GM19455 (cell line): ENCODE results near the gene NHERF2.
"Not testable (repeated sequence)": the region's sequence is repeated elsewhere in the genome, so short reads cannot be mapped to it uniquely, and the experiment has no call there.

Experiments used
- ATAC-seq: cut with Tn5 transposase; IDR thresholded peaks from one replicate; pipeline ENCODE4 v1.9.1; 2021; ENCODE audit not compliant: unreplicated experiment

NHERF2 gene

DNA sequence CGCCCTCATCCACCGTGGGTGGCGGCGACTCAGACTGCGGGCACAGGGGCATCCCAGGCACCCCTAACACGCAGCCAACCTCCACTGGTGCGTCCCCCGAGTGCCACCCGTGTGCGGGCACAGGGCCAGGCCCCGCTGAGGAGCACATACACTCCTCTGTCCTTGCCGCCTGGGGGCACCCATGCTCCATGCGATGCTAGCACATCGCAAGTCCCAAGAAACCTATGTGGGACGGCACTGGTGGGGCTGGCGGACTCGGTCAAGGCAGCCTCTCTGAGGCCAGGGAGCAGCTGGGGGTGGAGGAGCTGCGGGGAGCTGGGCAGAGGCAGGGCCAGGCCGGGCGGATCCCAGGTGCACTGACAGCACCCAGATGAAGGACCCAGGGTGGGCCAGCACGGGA lies 21.1 kb upstream of the NHERF2 start:
- no peak for ATAC-seq

DNA sequence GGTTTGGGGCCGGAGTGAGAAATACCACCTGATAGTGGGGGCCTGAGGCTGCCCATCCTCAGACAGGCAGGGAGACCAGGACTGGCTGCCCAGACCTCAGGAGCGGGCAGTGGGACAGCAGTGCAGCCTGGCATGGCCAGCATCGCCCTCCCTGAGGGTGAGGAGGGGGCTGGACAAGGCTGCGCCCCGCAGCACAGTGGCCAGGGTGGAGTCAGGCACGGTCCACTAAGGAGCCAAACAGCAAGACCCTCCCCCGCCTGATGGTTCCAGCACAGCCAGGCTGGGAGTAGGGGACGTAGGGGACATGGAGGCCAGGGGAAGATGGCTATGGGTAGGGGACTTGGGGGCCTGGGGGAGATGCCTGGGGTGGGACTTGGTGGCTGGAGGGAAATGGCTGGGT lies 20.4 kb upstream of the NHERF2 start:
- ATAC-seq: no peak

DNA sequence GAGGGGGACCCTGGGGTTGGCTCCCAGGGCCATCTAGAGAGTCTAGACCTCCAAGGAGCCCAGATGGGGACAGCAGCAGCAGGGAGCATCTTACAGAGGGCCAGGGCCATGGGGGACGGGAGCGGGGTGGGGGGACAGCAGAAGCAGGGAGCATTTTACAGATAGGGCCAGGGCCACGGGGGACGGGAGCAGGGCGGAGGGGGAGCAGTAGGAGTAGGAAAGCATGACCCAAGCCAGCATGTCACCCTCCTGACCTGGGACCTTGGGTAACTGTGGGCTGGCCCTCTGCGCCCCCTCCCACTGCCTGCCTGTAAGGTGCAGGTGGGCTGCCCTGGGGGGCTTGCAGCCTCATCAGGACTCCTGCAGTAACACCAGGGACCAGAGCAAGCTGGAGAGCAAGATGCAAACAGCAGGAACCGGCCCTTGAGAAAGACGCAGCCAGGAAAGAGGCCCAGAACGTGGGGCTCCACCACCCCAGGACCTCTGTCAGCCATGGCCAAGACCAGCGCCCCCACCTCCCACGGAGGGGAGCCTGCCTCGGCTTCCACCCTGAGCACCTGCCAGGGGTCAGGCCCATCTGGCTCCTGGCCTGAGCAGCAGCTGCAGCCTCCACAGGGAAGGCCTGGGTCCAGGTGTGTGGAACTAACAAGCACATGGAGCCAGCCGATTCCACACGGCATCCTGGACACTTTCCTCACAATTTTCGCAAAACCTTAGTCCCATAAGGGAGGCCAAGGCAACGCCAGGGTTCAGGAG lies 19.4 kb upstream of the NHERF2 start:
- no peak for ATAC-seq

- ATAC-seq: no peak
These were observed 18.6 kb upstream of the NHERF2 start for GRCh38 chr16:2008009-2008526.

DNA sequence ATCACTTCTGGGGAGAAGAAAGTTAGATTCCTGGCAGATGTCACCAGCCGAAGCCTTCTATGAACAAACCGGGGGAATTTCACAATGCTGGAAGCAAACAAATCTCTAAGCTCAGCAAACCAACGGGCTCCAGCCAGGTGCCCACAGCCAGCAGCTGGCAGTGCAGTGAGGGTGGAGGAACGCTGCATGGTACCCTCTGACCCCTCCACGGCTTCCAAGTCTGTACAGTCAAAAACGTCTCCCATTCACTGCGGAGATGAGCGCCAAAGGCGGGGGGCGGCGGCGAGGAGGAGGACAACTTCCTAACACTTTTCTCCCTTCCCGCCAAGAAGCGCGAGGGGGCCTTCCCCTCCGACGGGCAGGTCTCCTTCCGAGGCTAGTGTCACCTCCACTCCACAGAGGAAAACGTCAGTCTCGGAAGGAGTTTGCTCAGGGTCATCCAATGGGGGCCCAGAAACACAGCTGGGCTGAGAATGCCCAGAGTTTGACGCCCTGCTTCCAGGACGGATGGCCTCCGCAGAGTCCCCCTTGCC lies 18.0 kb upstream of the NHERF2 start:
- ATAC-seq: no peak

- ATAC-seq: peak; percentile 53
These were observed 17.5 kb upstream of the NHERF2 start for GRCh38 chr16:2009164-2009711.

DNA sequence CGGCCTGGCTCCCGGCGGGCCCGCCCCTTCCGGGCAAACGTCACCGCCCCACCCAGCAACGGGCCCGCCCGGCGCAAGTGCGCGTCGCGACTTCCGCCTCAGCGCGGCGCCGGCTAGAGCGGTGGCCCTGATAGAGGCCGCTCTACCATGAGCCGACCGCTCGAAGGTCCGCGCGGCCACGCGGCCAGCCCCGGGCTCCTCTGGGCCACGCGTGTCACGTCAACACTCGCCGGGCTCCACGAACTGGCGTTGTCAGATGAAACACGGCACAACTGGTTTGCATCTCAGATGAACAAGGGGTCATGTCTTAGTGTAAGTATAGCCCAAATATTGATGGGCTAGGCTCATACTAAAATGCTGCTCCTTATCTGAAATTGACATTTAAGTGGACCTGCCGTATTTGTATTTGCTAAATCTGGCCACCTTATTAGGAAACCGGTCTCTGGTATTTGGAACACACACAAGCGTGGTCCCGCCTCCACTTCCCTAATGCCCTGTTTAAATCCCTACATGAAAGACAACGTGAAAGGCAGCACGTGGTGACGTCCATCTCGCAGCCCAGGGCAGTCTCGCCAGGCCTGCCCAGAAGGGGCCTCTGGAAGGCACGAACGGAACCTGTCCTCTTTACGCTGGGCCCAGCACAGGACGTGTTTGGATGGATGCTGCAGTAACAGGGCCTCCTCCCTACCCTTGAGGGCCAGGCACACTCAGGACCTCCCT lies 16.8 kb upstream of the NHERF2 start, which contains the start of gene ZNF598:
ZNF598 (minus strand) TSS at position 31 of the 720 bp plus-strand sequence.
- peak; percentile 76 for ATAC-seq

- ATAC-seq: not testable (repeated sequence)
These were observed 15.0 kb upstream of the NHERF2 start for GRCh38 chr16:2011726-2012125.

DNA sequence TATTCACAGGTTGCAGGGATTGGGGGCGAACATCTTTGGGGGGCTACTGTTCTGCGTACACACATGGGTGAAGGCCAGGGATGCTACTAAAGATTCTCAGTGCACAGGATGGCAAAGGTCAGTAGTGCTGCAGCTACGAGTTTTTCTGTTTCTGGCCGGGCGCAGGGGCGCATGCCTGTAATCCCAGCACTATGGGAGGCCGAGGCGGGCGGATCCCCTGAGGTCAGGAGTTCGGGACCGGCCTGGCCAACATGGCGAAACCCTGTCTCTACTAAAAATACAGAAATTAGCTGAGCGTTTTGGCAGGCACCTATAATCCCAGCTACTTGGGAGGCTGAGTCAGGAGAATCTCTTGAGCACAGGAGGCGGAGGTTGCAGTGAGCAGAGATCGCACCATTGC lies 13.2 kb upstream of the NHERF2 start:
- ATAC-seq: no peak

- ATAC-seq: no peak
These were observed 11.4 kb upstream of the NHERF2 start for GRCh38 chr16:2015117-2015946.

GRCh38 chr16:2015947-2016208 lies 10.8 kb upstream of the NHERF2 start:
- no peak for ATAC-seq

- no peak for ATAC-seq
These were observed 10.2 kb upstream of the NHERF2 start for GRCh38 chr16:2016407-2016922.

DNA sequence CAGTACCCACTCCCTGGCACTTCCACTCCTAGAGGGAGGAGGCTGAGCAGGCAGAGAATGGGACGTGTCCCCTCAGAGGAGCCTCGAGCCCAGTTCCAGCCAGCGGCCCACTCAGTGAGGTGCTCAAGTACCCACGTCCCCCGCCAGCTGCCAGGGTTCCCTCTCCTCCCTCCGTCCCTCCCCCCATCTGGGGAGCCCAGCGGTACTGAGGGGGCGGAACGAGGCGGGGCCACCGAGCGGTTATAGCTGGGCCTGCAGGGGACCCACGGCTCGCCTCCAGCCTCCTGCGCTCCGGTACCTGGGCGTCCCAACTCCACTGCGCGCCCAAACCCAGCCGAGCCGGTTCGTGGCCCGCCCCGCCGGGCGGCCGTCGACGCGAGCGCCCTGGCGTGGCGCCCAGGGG lies 7.2 kb upstream of the NHERF2 start, which contains the start of gene NPW:
NPW (plus strand) TSS at position 268 of the 403 bp plus-strand sequence.
- no peak for ATAC-seq

GRCh38 chr16:2019921-2020831 lies 6.5 kb upstream of the NHERF2 start:
- ATAC-seq: no peak

- ATAC-seq: peak; percentile 16
These were observed 4.0 kb upstream of the NHERF2 start for GRCh38 chr16:2022723-2023091.

- peak; percentile 83 for ATAC-seq
These were observed 3.3 kb upstream of the NHERF2 start for GRCh38 chr16:2023092-2024031.

DNA sequence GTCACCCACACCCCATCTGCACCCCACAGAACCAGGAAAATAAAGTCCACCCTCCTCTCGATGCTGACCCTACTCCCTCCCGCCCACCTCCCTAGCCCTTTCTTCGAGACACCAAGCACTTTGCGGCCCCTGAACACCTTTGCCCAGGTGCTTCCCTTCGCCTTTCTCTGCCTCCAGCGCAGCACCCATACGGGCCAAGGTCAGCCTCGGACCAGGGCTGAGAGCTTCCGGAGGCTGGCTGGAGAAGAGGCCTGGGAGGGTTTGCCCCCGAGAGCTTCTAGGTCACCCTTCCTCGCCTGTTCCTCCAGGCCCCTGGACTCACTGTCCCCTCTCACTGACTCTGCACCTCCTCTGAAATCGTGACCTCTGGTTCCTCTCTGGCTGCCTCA lies 2.7 kb upstream of the NHERF2 start:
- ATAC-seq: no peak

- ATAC-seq: no peak
These were observed 1.5 kb upstream of the NHERF2 start for GRCh38 chr16:2025251-2025650.
